ENCODE measurements around the gene DPP10. TPM values are rescaled to one million over a fixed set of nuclear protein-coding genes. Genes with fewer than 3 reads are reported as not detected.

DPP10 gene
- total and polyA plus RNA-seq, 4 donors: 0.08 to 5.0 (median 0.27) TPM

- Histone ChIP-seq H3K4me3 (no peak overlapping the region), H3K27me3 (ENCODE audit: control insufficient read depth in 3 of 3, insufficient read depth in 3 of 3, low read length in 2 of 3) (no peaks in the 10 kb centered on the region), H3K36me3 (ENCODE audit: control insufficient read depth in 4 of 4, insufficient read depth in 4 of 4, low read length in 4 of 4) (no peaks in the 10 kb centered on the region), H3K9me3 (ENCODE audit: control insufficient read depth in 4 of 4, insufficient read depth in 3 of 4, low read length in 3 of 4) (no peaks in the 10 kb centered on the region), H3K9ac (ENCODE audit: insufficient read depth in 1 of 2, low read length in 2 of 2) (no peak overlapping the region), H3K4me1 (ENCODE audit: control insufficient read depth in 5 of 5, insufficient read depth in 5 of 5, low read length in 5 of 5) (no peaks in the 10 kb centered on the region), H3K27ac (ENCODE audit: low read depth in 1 of 2, low read length in 1 of 2) (no peak overlapping the region)
- DNase-seq (no peak), ATAC-seq (ENCODE audit: insufficient read depth, low FRiP score) (no peak)
- 82 to 88% methylated on average over 1 of the region's 1 CpG for WGBS, 2 donors
- TF ChIP-seq CTCF (IDR thresholded peaks at IDR 0.05; ENCODE audit: control extremely low read depth, extremely low read depth): no peak
Measured at GRCh38 chr2:115305712-115306111, 863.3 kb downstream of the DPP10 start.

- no peak overlapping the region for H3K9ac ChIP-seq (ENCODE audit: insufficient read depth in 1 of 2, low read length in 2 of 2)
- H3K27me3 ChIP-seq (ENCODE audit: control insufficient read depth in 3 of 3, insufficient read depth in 3 of 3, low read length in 2 of 3): no peaks in the 10 kb centered on the region
- H3K4me3 ChIP-seq: no peak overlapping the region
- TF ChIP-seq CTCF (IDR thresholded peaks at IDR 0.05; ENCODE audit: control extremely low read depth, extremely low read depth): no peak
- WGBS, 2 donors: 68 to 81% methylated on average over 4 of the region's 4 CpGs
- H3K4me1 ChIP-seq (ENCODE audit: control insufficient read depth in 5 of 5, insufficient read depth in 5 of 5, low read length in 5 of 5): no peaks in the 10 kb centered on the region
- ATAC-seq (ENCODE audit: insufficient read depth, low FRiP score) (no peak), DNase-seq (no peak)
- no peaks in the 10 kb centered on the region for H3K9me3 ChIP-seq (ENCODE audit: control insufficient read depth in 4 of 4, insufficient read depth in 3 of 4, low read length in 3 of 4)
- H3K36me3 ChIP-seq (ENCODE audit: control insufficient read depth in 4 of 4, insufficient read depth in 4 of 4, low read length in 4 of 4): no peaks in the 10 kb centered on the region
- no peak overlapping the region for H3K27ac ChIP-seq (ENCODE audit: low read depth in 1 of 2, low read length in 1 of 2)
Measured at GRCh38 chr2:115314119-115314518, 871.7 kb downstream of the DPP10 start.

GRCh38 chr2:115327061-115327460 is 884.6 kb downstream of the DPP10 start:
- no peak for ATAC-seq (ENCODE audit: insufficient read depth, low FRiP score)
- peaks cover 0 to 4% (median 0%) of the 10 kb centered on the region in 5 donors for H3K4me1 ChIP-seq (ENCODE audit: control insufficient read depth in 5 of 5, insufficient read depth in 5 of 5, low read length in 5 of 5)
- DNase-seq: no peak
- H3K27me3 ChIP-seq (ENCODE audit: control insufficient read depth in 3 of 3, insufficient read depth in 3 of 3, low read length in 2 of 3): no peaks in the 10 kb centered on the region
- no peak for TF ChIP-seq CTCF (IDR thresholded peaks at IDR 0.05; ENCODE audit: control extremely low read depth, extremely low read depth)
- no peak overlapping the region for H3K9ac ChIP-seq (ENCODE audit: insufficient read depth in 1 of 2, low read length in 2 of 2)
- H3K36me3 ChIP-seq (ENCODE audit: control insufficient read depth in 4 of 4, insufficient read depth in 4 of 4, low read length in 4 of 4): no peaks in the 10 kb centered on the region
- H3K27ac ChIP-seq (ENCODE audit: low read depth in 1 of 2, low read length in 1 of 2): no peak overlapping the region
- H3K4me3 ChIP-seq: no peak overlapping the region
- H3K9me3 ChIP-seq (ENCODE audit: control insufficient read depth in 4 of 4, insufficient read depth in 3 of 4, low read length in 3 of 4): no peaks in the 10 kb centered on the region
- 59 to 76% methylated on average over 1 of the region's 1 CpG for WGBS, 2 donors

DNA sequence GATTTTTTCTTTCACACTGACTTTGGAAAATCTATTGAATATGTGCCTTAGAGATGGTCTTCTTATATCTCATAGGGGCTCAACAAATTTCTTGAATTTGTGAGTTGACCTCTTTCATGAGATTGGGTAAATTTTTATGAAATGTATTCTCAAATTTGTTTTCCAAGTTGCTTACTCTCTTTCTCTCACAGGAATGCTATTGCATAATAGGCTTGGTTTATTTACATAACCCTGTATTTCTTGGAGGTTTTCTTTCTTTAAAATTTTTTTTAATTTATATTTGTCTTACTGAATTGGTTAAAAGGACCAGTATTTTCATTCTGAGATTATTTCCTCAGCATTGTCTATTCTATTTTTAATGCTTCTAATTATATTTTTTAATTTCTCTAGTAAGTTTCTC is 917.1 kb downstream of the DPP10 start:
- H3K4me1 ChIP-seq (ENCODE audit: control insufficient read depth in 5 of 5, insufficient read depth in 5 of 5, low read length in 5 of 5): no peaks in the 10 kb centered on the region
- H3K36me3 ChIP-seq (ENCODE audit: control insufficient read depth in 4 of 4, insufficient read depth in 4 of 4, low read length in 4 of 4): no peaks in the 10 kb centered on the region
- no peak overlapping the region for H3K27ac ChIP-seq (ENCODE audit: low read depth in 1 of 2, low read length in 1 of 2)
- ATAC-seq (ENCODE audit: insufficient read depth, low FRiP score) (no peak), DNase-seq (no peak)
- H3K4me3 ChIP-seq: no peak overlapping the region
- no peaks in the 10 kb centered on the region for H3K27me3 ChIP-seq (ENCODE audit: control insufficient read depth in 3 of 3, insufficient read depth in 3 of 3, low read length in 2 of 3)
- no peak overlapping the region for H3K9ac ChIP-seq (ENCODE audit: insufficient read depth in 1 of 2, low read length in 2 of 2)
- TF ChIP-seq CTCF (IDR thresholded peaks at IDR 0.05; ENCODE audit: control extremely low read depth, extremely low read depth): no peak
- H3K9me3 ChIP-seq (ENCODE audit: control insufficient read depth in 4 of 4, insufficient read depth in 3 of 4, low read length in 3 of 4): peaks cover 0 to 10% (median 4%) of the 10 kb centered on the region in 4 donors

All from lung (tissue), 12 donors.